ENCODE results near the gene GTF2I.
"Not testable (repeated sequence)": the region's sequence is repeated elsewhere in the genome, so short reads cannot be mapped to it uniquely, and the experiment has no call there.

GTF2I gene

GRCh38 chr7:74657692-74658177, at the start of gene GTF2I:
Gene GTF2I (plus strand): TSS chr7:74657718. CDS start chr7:74689129, 31,411 bp downstream.
- DNase-seq, result no peak

GRCh38 chr7:74612015-74612829, 45.3 kb upstream of the GTF2I start:
- no peak for DNase-seq

- DNase-seq, result no peak
These were observed 41.4 kb upstream of the GTF2I start for GRCh38 chr7:74615933-74616780.

GRCh38 chr7:74617180-74617744, 40.3 kb upstream of the GTF2I start:
- peak; percentile 57 to 71 for DNase-seq

- DNase-seq, result no peak
These were observed 38.2 kb upstream of the GTF2I start for GRCh38 chr7:74619235-74619860.

GRCh38 chr7:74622228-74622749, 35.2 kb upstream of the GTF2I start:
- DNase-seq, result no peak

- DNase-seq, result no peak
These were observed 34.4 kb upstream of the GTF2I start for GRCh38 chr7:74623135-74623534.

GRCh38 chr7:74625446-74625845, 32.1 kb upstream of the GTF2I start:
- peak; percentile 18 to 21 for DNase-seq

GRCh38 chr7:74627661-74628411, 29.7 kb upstream of the GTF2I start:
- no peak for DNase-seq

- DNase-seq, result no peak
These were observed 25.0 kb upstream of the GTF2I start for GRCh38 chr7:74632505-74632904.

- no peak for DNase-seq
These were observed 24.0 kb upstream of the GTF2I start for GRCh38 chr7:74633451-74633921.

GRCh38 chr7:74637745-74638144, 19.8 kb upstream of the GTF2I start:
- DNase-seq, result no peak

GRCh38 chr7:74650055-74650454, 7.5 kb upstream of the GTF2I start:
- DNase-seq, result peak; percentile 9 to 22

GRCh38 chr7:74650493-74651132, 6.9 kb upstream of the GTF2I start:
- not testable (repeated sequence) for DNase-seq

GRCh38 chr7:74651133-74651504, 6.4 kb upstream of the GTF2I start:
- DNase-seq, result not testable (repeated sequence)

GRCh38 chr7:74653686-74654181, 3.8 kb upstream of the GTF2I start:
- no peak for DNase-seq

GRCh38 chr7:74654811-74655210, 2.7 kb upstream of the GTF2I start:
- DNase-seq, result no peak

GRCh38 chr7:74655324-74655723, 2.2 kb upstream of the GTF2I start:
- DNase-seq, result no peak

GRCh38 chr7:74655768-74656440, 1.6 kb upstream of the GTF2I start:
- peak in 1 of 2 experiments; percentile 22 for DNase-seq

- DNase-seq, result peak in 1 of 2 experiments; percentile 22
These were observed 1.1 kb upstream of the GTF2I start for GRCh38 chr7:74656441-74656836.

Measured in AML-193 (cell line).